Measurements from ENCODE around the gene SSH2. TPM values are rescaled to one million over a fixed set of nuclear protein-coding genes. Genes with fewer than 3 reads are reported as not detected.

The SSH2 gene
- total and polyA plus RNA-seq, 2 of the 13 experiments (the other 11 are each of a cell fraction or from before 2014, with no cell fraction given): 6.0 to 6.4 TPM

DNA sequence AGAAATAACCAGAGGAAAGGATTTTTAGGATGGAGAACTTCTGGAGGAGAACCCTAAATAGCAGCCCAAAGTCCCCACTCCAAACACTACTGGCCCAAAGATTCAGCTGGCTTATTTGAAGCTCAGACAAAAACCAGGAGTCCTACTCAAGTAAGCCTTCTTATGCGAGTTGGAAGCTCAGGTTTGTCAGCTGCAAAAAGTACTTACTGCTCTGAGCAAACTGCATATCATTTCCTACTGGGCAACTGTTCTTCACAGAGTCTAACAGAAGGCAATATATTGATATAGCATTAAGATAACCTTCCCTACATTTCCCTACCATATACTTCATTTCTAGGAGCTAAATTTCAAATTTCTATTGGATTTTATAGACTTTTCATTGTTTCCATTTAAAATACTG is 231.2 kb downstream of the SSH2 start:
- peaks cover 0 to 11% of the 10 kb centered on the region in 2 experiments; a peak in 1 of 5 replicates for H3K36me3 ChIP-seq (replicated peaks in 1 of 2; ENCODE audit: control insufficient read depth in 1 of 2, insufficient read depth in 2 of 2, low read length in 2 of 2)
- no peaks in the 10 kb centered on the region for H3K4me1 ChIP-seq (ENCODE audit: insufficient read depth, low read length)
- no TSS peak for BruUV-seq (replicated peaks)
- FAIRE-seq (no peak), ATAC-seq (no peak), DNase-seq (ENCODE audit: low spot score) (no peak)
- in situ Hi-C loops (cut with HindIII; ENCODE audit: extremely low pct_ligation_motif_present, low pct_unique_long_range_greater_than_20kb) (no loop called here), intact Hi-C loops (cut with micrococcal nuclease; ENCODE audit: unreplicated experiment) (loop anchor here (5.0 kb wide), 1 partner anchor 33 kb away; no protein-coding TSS in a partner anchor)
- TF ChIP-seq RBAK (CRISPR knock-in tag; IDR thresholded peaks at IDR 0.05) (no peak), FOXJ3 (CRISPR knock-in tag; IDR thresholded peaks at IDR 0.05; ENCODE audit: borderline replicate concordance) (no peak), ZNF546 (CRISPR knock-in tag; conservative IDR thresholded peaks at IDR 0.05) (no peak), ZNF441 (CRISPR knock-in tag; IDR thresholded peaks at IDR 0.05; ENCODE audit: borderline replicate concordance) (no peak), ZNF33A (CRISPR knock-in tag; IDR thresholded peaks at IDR 0.05; ENCODE audit: borderline replicate concordance) (no peak), NFE2 (CRISPR knock-in tag; IDR thresholded peaks at IDR 0.05) (no peak), ZNF7 (CRISPR knock-in tag; IDR thresholded peaks at IDR 0.05) (no peak), BRCA1 (CRISPR knock-in tag; IDR thresholded peaks at IDR 0.05) (no peak), SRY (CRISPR knock-in tag; IDR thresholded peaks at IDR 0.05) (no peak)
- TF ChIP-seq, protein P1, sequence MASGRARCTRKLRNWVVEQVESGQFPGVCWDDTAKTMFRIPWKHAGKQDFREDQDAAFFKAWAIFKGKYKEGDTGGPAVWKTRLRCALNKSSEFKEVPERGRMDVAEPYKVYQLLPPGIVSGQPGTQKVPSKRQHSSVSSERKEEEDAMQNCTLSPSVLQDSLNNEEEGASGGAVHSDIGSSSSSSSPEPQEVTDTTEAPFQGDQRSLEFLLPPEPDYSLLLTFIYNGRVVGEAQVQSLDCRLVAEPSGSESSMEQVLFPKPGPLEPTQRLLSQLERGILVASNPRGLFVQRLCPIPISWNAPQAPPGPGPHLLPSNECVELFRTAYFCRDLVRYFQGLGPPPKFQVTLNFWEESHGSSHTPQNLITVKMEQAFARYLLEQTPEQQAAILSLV (CRISPR knock-in tag; IDR thresholded peaks at IDR 0.05; ENCODE audit: borderline replicate concordance): no peak
- TF ChIP-seq, protein P2, sequence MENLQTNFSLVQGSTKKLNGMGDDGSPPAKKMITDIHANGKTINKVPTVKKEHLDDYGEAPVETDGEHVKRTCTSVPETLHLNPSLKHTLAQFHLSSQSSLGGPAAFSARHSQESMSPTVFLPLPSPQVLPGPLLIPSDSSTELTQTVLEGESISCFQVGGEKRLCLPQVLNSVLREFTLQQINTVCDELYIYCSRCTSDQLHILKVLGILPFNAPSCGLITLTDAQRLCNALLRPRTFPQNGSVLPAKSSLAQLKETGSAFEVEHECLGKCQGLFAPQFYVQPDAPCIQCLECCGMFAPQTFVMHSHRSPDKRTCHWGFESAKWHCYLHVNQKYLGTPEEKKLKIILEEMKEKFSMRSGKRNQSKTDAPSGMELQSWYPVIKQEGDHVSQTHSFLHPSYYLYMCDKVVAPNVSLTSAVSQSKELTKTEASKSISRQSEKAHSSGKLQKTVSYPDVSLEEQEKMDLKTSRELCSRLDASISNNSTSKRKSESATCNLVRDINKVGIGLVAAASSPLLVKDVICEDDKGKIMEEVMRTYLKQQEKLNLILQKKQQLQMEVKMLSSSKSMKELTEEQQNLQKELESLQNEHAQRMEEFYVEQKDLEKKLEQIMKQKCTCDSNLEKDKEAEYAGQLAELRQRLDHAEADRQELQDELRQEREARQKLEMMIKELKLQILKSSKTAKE (CRISPR knock-in tag; IDR thresholded peaks at IDR 0.05; ENCODE audit: borderline replicate concordance): no peak
- WGBS (ENCODE audit: low lambda C conversion rate): 100% methylated on average over 1 of the region's 1 CpG
- no peaks in the 10 kb centered on the region for H4K20me1 ChIP-seq (ENCODE audit: insufficient read depth, low read length)
- no peaks in the 10 kb centered on the region for H3K9me3 ChIP-seq (ENCODE audit: low read length)
- no peak overlapping the region for H2AFZ ChIP-seq (ENCODE audit: low read length)
- no peak overlapping the region for H3K9ac ChIP-seq (ENCODE audit: insufficient read depth, low read depth, low read length)
- no peaks in the 10 kb centered on the region for H3K27me3 ChIP-seq (ENCODE audit: control insufficient read depth in 1 of 2, insufficient read depth in 2 of 2, low read length in 2 of 2)
- H3K79me2 ChIP-seq (ENCODE audit: insufficient read depth, low read length): no peaks in the 10 kb centered on the region
- no peak overlapping the region for H3K4me3 ChIP-seq (replicated peaks in 1 of 3; ENCODE audit: insufficient read depth in 1 of 3, low read depth in 2 of 3, low read length in 3 of 3)
- H3K27ac ChIP-seq (ENCODE audit: extremely low read length, insufficient read depth, low read length): no peak overlapping the region
- POLR2A ChIA-PET: interaction anchor here (1.5 kb wide), 1 partner anchor 14 kb away, joined by 3 read pairs; no protein-coding TSS in a partner anchor
- H3K4me2 ChIP-seq (ENCODE audit: low read depth, low read length): no peak overlapping the region
- CTCF ChIA-PET (ENCODE audit: low intra/inter-chr PET ratio, low total read pairs): no interaction called here

Data from HepG2 (cell line).